Gastroesophageal sphincter (tissue), 3 donors: Measurements from ENCODE around the gene S1PR3.

ENCODE experiments used
- EP300 ChIP-seq: sonication (generic); formaldehyde crosslinking; IDR thresholded peaks from one replicate; pipeline ENCODE4 v1.6.1; 2017; ENCODE audit warnings: antibody characterized with exemption, mild to moderate bottlenecking
- POLR2AphosphoS5 ChIP-seq: sonication (generic); formaldehyde crosslinking; IDR thresholded peaks from one replicate; pipeline ENCODE4 v1.6.1; 2017; ENCODE audit warnings: antibody characterized with exemption
- TF ChIP-seq, protein P1 (sequence below), 4 experiments: fragments of 200-600 bp in 2 of 4; fragments of 450-650 bp in 2 of 4; sonication (generic) in 1 of 4; IDR thresholded peaks; one replicate each; pipeline ENCODE4 v1.5.1; 2017 to 2019; ENCODE audit warnings: antibody characterized with exemption in 4 of 4, mild to moderate bottlenecking in 2 of 4, moderate library complexity in 2 of 4

GRCh38 chr9:88990729-88991065 lies 571 bp upstream of the S1PR3 start:
- TF ChIP-seq, protein P1, sequence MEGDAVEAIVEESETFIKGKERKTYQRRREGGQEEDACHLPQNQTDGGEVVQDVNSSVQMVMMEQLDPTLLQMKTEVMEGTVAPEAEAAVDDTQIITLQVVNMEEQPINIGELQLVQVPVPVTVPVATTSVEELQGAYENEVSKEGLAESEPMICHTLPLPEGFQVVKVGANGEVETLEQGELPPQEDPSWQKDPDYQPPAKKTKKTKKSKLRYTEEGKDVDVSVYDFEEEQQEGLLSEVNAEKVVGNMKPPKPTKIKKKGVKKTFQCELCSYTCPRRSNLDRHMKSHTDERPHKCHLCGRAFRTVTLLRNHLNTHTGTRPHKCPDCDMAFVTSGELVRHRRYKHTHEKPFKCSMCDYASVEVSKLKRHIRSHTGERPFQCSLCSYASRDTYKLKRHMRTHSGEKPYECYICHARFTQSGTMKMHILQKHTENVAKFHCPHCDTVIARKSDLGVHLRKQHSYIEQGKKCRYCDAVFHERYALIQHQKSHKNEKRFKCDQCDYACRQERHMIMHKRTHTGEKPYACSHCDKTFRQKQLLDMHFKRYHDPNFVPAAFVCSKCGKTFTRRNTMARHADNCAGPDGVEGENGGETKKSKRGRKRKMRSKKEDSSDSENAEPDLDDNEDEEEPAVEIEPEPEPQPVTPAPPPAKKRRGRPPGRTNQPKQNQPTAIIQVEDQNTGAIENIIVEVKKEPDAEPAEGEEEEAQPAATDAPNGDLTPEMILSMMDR (IDR thresholded peaks at IDR 0.05), result peak in 1 of 4 experiments; percentile 49
- TF ChIP-seq EP300 (no peak), POLR2AphosphoS5 (no peak)
